BJ (cell line): ENCODE measurements around the gene MBD4. TPM values are rescaled to one million over a fixed set of nuclear protein-coding genes. Genes with fewer than 3 reads are reported as not detected.
"Not testable (repeated sequence)": the region's sequence is repeated elsewhere in the genome, so short reads cannot be mapped to it uniquely, and the experiment has no call there.

Source experiments
- CTCF ChIA-PET: fragments of 350-600 bp; formaldehyde crosslinking; extraction: SDS; loops from one replicate; lab custom pipeline; 2021; ENCODE audit warnings: antibody characterized with exemption, inconsistent platforms; lab: Yijun Ruan, JAX
- POLR2A ChIA-PET: fragments of 300-600 bp; sonication (Branson Sonifier 250); formaldehyde crosslinking; extraction: SDS; loops from one replicate; lab custom pipeline; 2021; ENCODE audit warnings: antibody characterized with exemption; lab: Charles Lee
- DNase-seq: peaks from one replicate; pipeline ENCODE4 v3.0.0-alpha.2; 2011; ENCODE audit warnings: low read depth
- H3K27me3 ChIP-seq: 2 replicates; pipeline ENCODE4 v1.6.0; 2011; ENCODE audit warnings: low read length; ENCODE audit not compliant: control insufficient read depth, insufficient read depth
- H3K36me3 ChIP-seq: 2 replicates; pipeline ENCODE4 v1.5.1; 2011; ENCODE audit warnings: low read length; ENCODE audit not compliant: control insufficient read depth, insufficient read depth
- H3K4me3 ChIP-seq: 2 replicates; pipeline ENCODE4 v1.5.1; 2011; ENCODE audit warnings: low read depth, mild to moderate bottlenecking, control low read depth, low read length
- polyA minus RNA-seq: library from RNA; depleted of rRNA, polyadenylated mRNA; stranded (reverse); fragments of >200 nt; gene quantifications from 2 replicates; pipeline ENCODE4 v1.2.3, GENCODE V29; 2011; rRNA and poly(A)+ RNA removed
- polyA plus RNA-seq: library from polyadenylated mRNA; depleted of rRNA; stranded (reverse); fragments of >200 nt; gene quantifications from 2 replicates; pipeline ENCODE4 v1.2.3, GENCODE V29; 2011; rRNA removed
- TF ChIP-seq, protein P1 (sequence below): IDR thresholded peaks from 2 replicates; pipeline ENCODE4 v1.5.1; 2011; ENCODE audit warnings: low read depth, mild to moderate bottlenecking, control low read depth, inconsistent platforms, low read length, moderate library complexity; ENCODE audit not compliant: insufficient read depth

MBD4 gene
- polyA plus RNA-seq: 17.5 and 24.9 TPM in 2 replicates
- polyA minus RNA-seq: 5.7 and 9.4 TPM in 2 replicates

DNA sequence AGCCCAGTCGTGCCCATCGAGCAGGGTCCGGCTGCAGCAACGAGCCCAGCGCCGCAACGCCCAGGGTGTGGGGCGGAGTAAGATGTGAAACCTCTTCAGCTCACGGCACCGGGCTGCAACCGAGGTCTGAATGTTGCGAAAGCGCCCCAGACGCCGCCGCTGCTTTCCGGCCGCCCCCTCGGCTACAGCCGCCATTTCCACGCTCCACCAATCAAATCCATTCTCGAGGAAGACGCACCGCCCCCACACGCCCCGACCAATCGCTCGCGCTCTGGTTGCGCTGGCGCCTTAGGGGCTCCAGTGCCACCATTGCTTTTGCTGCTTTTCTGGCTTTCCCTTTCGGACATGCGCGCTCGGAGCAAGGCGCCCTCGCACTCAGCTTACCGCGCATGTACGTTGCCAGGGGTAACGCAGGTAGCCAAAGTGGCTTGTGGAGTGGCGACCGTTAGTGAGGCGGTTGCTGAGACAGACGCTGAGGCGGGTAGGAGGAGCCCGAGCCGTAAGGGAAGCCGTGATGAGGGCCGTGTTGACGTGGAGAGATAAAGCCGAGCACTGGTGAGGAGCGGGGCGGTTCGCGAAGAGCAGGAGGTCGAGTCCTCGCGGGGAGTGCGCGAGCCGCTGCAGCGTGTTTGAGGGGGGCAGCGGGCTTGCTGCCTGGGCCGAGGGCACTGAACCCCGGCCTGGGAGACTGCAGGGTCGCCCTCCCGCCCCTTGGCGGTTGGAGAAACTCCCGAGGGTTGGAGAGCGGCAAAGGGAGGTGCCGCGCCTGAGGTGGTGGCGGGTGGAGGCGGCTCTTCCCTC is at the start of gene MBD4, which contains the start of gene IFT122:
MBD4 (minus strand) TSS at position 132 of the 801 bp plus-strand sequence; CDS start at position 17, 115 bp downstream.
IFT122 (plus strand) TSS at position 408 of the 801 bp plus-strand sequence; CDS start at position 515, 107 bp downstream.
- TF ChIP-seq, protein P1, sequence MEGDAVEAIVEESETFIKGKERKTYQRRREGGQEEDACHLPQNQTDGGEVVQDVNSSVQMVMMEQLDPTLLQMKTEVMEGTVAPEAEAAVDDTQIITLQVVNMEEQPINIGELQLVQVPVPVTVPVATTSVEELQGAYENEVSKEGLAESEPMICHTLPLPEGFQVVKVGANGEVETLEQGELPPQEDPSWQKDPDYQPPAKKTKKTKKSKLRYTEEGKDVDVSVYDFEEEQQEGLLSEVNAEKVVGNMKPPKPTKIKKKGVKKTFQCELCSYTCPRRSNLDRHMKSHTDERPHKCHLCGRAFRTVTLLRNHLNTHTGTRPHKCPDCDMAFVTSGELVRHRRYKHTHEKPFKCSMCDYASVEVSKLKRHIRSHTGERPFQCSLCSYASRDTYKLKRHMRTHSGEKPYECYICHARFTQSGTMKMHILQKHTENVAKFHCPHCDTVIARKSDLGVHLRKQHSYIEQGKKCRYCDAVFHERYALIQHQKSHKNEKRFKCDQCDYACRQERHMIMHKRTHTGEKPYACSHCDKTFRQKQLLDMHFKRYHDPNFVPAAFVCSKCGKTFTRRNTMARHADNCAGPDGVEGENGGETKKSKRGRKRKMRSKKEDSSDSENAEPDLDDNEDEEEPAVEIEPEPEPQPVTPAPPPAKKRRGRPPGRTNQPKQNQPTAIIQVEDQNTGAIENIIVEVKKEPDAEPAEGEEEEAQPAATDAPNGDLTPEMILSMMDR: no peak
- CTCF ChIA-PET: interaction anchor here (0.6 to 3.0 kb wide), 6 partner anchors 24 to 210 kb away, joined by 3 to 8 read pairs (median 3); a partner anchor contains a TSS
- H3K4me3 ChIP-seq: peak within 1 kb of the TSS; percentile 94
- POLR2A ChIA-PET: interaction anchor here (0.6 kb wide), 1 partner anchor 11 kb away, joined by 6 read pairs; no protein-coding TSS in a partner anchor
- H3K27me3 ChIP-seq: no peaks in the 10 kb centered on the region
- peak; percentile 98 for DNase-seq
- peaks cover 2% of the 10 kb centered on the region; the same call in 1 of the 2 replicates for H3K36me3 ChIP-seq

DNA sequence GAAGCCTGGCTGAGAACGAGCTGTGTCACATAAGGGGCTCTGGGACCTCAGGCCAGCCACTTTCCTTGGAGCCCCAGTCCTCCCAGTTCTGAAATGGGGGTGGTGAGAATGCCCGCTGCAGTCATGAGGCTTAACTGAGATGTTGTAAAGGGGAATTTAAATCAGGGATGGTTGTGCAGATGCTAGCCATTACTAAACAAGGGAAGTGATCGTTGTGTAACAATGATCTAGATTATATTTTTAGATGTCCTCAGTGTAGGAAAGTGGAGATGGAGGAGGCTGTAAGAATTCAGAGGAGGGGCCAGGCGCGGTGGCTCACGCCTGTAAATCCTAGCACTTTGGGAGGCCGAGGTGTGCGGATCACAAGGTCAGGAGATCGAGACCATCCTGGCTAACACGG is 49.5 kb upstream of the MBD4 start:
- H3K36me3 ChIP-seq, DNase-seq, POLR2A ChIA-PET, H3K27me3 ChIP-seq, H3K4me3 ChIP-seq: not testable (repeated sequence)
- CTCF ChIA-PET: interaction anchor here (0.9 to 2.8 kb wide), 7 partner anchors 104 to 336 kb away, joined by 3 to 24 read pairs (median 11); no protein-coding TSS in a partner anchor

DNA sequence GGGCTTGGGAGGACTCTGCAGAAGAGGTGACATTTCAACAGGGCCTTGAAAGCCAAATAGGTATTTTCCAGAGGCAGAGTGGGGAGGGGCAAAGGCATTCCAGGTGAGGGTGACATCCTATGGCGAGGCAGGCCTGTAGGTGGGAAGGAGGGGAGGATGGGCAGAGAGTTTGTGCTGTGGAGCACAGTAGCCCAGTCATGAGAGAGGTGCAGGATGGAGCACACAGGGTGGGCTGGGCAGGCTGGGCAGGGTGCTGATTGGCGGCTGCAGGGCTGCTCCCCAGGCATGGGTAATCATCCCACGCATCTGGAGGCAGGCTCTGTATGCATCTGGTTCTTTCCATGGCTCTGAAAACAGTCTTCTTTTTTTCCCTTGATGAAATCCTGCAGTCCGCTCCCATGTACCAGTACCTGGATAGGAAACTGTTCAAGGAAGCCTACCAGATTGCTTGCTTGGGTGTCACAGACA is 48.2 kb upstream of the MBD4 start:
- H3K27me3 ChIP-seq, H3K4me3 ChIP-seq, POLR2A ChIA-PET, DNase-seq, H3K36me3 ChIP-seq: not testable (repeated sequence)
- CTCF ChIA-PET: interaction anchor here (2.5 kb wide), 1 partner anchor 139 kb away, joined by 15 read pairs; no protein-coding TSS in a partner anchor

DNA sequence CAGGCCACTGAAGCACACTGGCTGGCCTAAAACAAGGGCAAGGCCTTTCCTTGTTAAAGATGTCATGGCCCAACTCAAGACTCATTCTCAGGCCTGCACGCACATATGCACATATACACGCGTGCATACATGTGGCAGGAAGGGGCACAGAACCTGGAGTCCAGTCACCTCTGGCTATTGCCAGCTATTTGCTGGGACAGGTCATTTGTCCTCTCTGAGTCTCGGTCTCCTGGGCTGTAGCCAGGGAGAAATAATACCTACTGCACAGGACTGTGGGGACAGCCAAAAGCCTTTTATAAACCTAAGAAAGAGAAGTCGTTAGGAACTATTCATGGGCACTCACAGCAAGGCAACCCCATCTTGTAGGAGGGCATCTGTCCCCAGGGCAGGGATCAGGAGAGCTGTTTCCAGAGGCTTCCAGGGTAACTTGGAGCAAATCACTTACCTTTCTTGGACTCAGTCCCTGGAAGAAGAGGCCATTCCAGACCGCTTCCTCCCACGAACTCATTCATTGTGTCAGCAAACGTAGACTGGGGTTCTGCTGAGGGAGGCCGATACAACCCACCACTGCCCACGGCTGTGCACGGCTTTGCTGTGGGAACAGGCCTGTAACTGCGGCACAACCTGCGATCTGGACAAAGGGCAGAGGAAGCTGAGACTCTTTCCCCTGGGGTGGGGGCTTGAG is 47.6 kb upstream of the MBD4 start:
- no peak for DNase-seq
- peaks cover 2% of the 10 kb centered on the region; the same call in 1 of the 2 replicates for H3K36me3 ChIP-seq
- H3K27me3 ChIP-seq: no peaks in the 10 kb centered on the region
- TF ChIP-seq, protein P1: no peak
- H3K4me3 ChIP-seq: no peak overlapping the region
- POLR2A ChIA-PET: no interaction called here
- CTCF ChIA-PET: interaction anchor here (1.2 to 2.5 kb wide), 5 partner anchors 81 to 337 kb away, joined by 3 to 15 read pairs (median 5); no protein-coding TSS in a partner anchor

DNA sequence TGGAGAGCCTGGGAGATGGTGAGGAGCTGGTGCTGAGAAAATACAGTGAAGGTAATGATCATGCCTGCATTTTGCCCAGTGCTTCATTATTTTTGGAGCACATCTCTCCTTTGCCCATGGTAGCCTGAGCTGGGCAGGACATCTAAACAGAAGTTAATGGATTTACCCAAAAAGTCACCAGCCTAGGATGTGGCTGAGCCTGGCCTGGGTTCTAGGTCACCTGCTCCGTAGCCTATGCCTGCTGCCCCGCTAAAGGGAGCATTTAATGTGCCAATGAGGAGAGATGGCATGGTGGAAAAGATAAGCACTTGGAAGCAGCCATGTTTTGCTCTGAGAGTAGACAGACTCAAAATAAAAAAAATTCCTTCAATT is 46.9 kb upstream of the MBD4 start:
- ChIA-PET POLR2A (interaction anchor here (0.5 to 0.8 kb wide), 2 partner anchors 141 to 330 kb away, joined by 3 to 4 read pairs; no protein-coding TSS in a partner anchor), CTCF (interaction anchor here (0.8 to 2.5 kb wide), 9 partner anchors 72 to 343 kb away, joined by 3 to 15 read pairs (median 5); partner anchors contain the start of gene PLXND1)
- H3K36me3 ChIP-seq: peaks cover 2% of the 10 kb centered on the region; the same call in 1 of the 2 replicates
- H3K4me3 ChIP-seq: no peak overlapping the region
- TF ChIP-seq, protein P1: no peak
- no peak for DNase-seq
- no peaks in the 10 kb centered on the region for H3K27me3 ChIP-seq
